Lung (tissue), 12 donors: ENCODE measurements around the gene TAS2R31. TPM values are rescaled to one million over a fixed set of nuclear protein-coding genes. Genes with fewer than 3 reads are reported as not detected.

ENCODE experiments used
- ATAC-seq: fragments of 200-7000 bp; cut with Tn5 transposase; one replicate; pipeline ENCODE4 v1.9.1; 2020; ENCODE audit warnings: moderate number of reproducible peaks; ENCODE audit not compliant: insufficient read depth, low FRiP score
- DNase-seq, 3 donors: peaks; one replicate each; pipeline ENCODE4 v3.0.0-alpha.2; 2013 to 2017
- H3K27ac ChIP-seq, 2 donors: one replicate each; pipeline ENCODE4 v1.5.1; 2013; ENCODE audit warnings: mild to moderate bottlenecking in 2 of 2, moderate library complexity in 2 of 2, control low read depth in 1 of 2, inconsistent platforms in 1 of 2, low read depth in 1 of 2, low read length in 1 of 2
- H3K27me3 ChIP-seq, 3 donors: one replicate each; pipeline ENCODE4 v1.5.1; 2013; ENCODE audit warnings: low read length in 2 of 3; ENCODE audit not compliant: control insufficient read depth in 3 of 3, insufficient read depth in 3 of 3
- H3K36me3 ChIP-seq, 4 donors: one replicate each; pipeline ENCODE4 v1.5.1; 2013; ENCODE audit warnings: low read length in 4 of 4, mild to moderate bottlenecking in 1 of 4, moderate library complexity in 1 of 4; ENCODE audit not compliant: control insufficient read depth in 4 of 4, insufficient read depth in 4 of 4
- H3K4me1 ChIP-seq, 5 donors: one replicate each; pipeline ENCODE4 v1.5.1; 2013; ENCODE audit warnings: low read length in 5 of 5, mild to moderate bottlenecking in 2 of 5, moderate library complexity in 1 of 5; ENCODE audit not compliant: control insufficient read depth in 5 of 5, insufficient read depth in 5 of 5
- H3K4me3 ChIP-seq: one replicate; pipeline ENCODE4 v1.5.1; 2013; ENCODE audit warnings: mild to moderate bottlenecking, control low read depth, moderate library complexity
- H3K9ac ChIP-seq, 2 donors: one replicate each; pipeline ENCODE4 v1.5.1; 2013; ENCODE audit warnings: low read length in 2 of 2, control low read depth in 1 of 2; ENCODE audit not compliant: insufficient read depth in 1 of 2
- H3K9me3 ChIP-seq, 4 donors: one replicate each; pipeline ENCODE4 v1.5.1; 2013; ENCODE audit warnings: low read length in 3 of 4, mild to moderate bottlenecking in 1 of 4, moderate library complexity in 1 of 4; ENCODE audit not compliant: control insufficient read depth in 4 of 4, insufficient read depth in 3 of 4
- WGBS, 2 donors: extraction: QIAGEN DNeasy Blood & Tissue Kit; methylation state at CpG; one replicate each; pipeline ENCODE4 v1.1.7; 2013; 5-methylcytosine and 5-hydroxymethylcytosine counted together
- polyA plus RNA-seq, 2 donors: library from polyadenylated mRNA; stranded (reverse); fragments of 200-250 nt; gene quantifications; one replicate each; pipeline ENCODE4 v1.2.1, GENCODE V29; 2013
- total RNA-seq, 2 donors: library from RNA; depleted of rRNA in 1 of 2; stranded (reverse); fragments of >200 nt in 1 of 2; gene quantifications; one replicate each; pipeline ENCODE4 v1.2.1, GENCODE V29; 2014 to 2021
- TF ChIP-seq, protein P1 (sequence below): IDR thresholded peaks from 2 replicates; pipeline ENCODE4 v1.5.1; 2012; ENCODE audit warnings: mild to moderate bottlenecking; ENCODE audit errors: control extremely low read depth, extremely low read depth
- donor health status: control.
- donor health status: control.
- donor health status: Bipolar disorder and iron deficiency.
- donor health status: healthy.
- donor health status: DM: yes; HTN: yes; CAD: no.

The TAS2R31 gene
- total and polyA plus RNA-seq, 4 donors = 0.14 to 20.1 (median 1.7) TPM

GRCh38 chr12:11023387-11023786, 7.8 kb downstream of the TAS2R31 start:
- Histone ChIP-seq H3K9me3 (no peaks in the 10 kb centered on the region), H3K4me3 (no peak overlapping the region), H3K4me1 (peaks cover 0 to 3% (median 0%) of the 10 kb centered on the region in 5 donors), H3K9ac (no peak overlapping the region), H3K36me3 (peaks cover 0 to 11% (median 3%) of the 10 kb centered on the region in 4 donors), H3K27me3 (no peaks in the 10 kb centered on the region), H3K27ac (no peak overlapping the region)
- DNase-seq (no peak), ATAC-seq (no peak)
- WGBS, 2 donors = 83 to 91% methylated on average over 2 of the region's 2 CpGs
- TF ChIP-seq, protein P1, sequence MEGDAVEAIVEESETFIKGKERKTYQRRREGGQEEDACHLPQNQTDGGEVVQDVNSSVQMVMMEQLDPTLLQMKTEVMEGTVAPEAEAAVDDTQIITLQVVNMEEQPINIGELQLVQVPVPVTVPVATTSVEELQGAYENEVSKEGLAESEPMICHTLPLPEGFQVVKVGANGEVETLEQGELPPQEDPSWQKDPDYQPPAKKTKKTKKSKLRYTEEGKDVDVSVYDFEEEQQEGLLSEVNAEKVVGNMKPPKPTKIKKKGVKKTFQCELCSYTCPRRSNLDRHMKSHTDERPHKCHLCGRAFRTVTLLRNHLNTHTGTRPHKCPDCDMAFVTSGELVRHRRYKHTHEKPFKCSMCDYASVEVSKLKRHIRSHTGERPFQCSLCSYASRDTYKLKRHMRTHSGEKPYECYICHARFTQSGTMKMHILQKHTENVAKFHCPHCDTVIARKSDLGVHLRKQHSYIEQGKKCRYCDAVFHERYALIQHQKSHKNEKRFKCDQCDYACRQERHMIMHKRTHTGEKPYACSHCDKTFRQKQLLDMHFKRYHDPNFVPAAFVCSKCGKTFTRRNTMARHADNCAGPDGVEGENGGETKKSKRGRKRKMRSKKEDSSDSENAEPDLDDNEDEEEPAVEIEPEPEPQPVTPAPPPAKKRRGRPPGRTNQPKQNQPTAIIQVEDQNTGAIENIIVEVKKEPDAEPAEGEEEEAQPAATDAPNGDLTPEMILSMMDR = no peak

GRCh38 chr12:11022520-11022919, 8.7 kb downstream of the TAS2R31 start, which contains the start of gene TAS2R19:
TAS2R19 (minus strand) TSS chr12:11022620; CDS start chr12:11022571, 49 bp downstream.
- H3K4me3 ChIP-seq = no peak within 1 kb of the TSS
- no peaks in the 10 kb centered on the region for H3K27me3 ChIP-seq
- H3K9ac ChIP-seq = no peak within 1 kb of the TSS
- ATAC-seq = no peak
- peaks cover 0 to 5% (median 1%) of the 10 kb centered on the region in 4 donors for H3K36me3 ChIP-seq
- 85 to 95% methylated on average over 1 of the region's 1 CpG for WGBS, 2 donors
- H3K9me3 ChIP-seq = no peaks in the 10 kb centered on the region
- H3K4me1 ChIP-seq = peaks cover 0 to 3% (median 0%) of the 10 kb centered on the region in 5 donors
- TF ChIP-seq, protein P1 = no peak
- no peak for DNase-seq
- H3K27ac ChIP-seq = no peak within 1 kb of the TSS

GRCh38 chr12:11016937-11017336, 14.3 kb downstream of the TAS2R31 start:
- WGBS, 2 donors = 89 to 97% methylated on average over 1 of the region's 1 CpG
- TF ChIP-seq, protein P1 = no peak
- Histone ChIP-seq H3K4me1 (peaks cover 0 to 4% (median 0%) of the 10 kb centered on the region in 5 donors), H3K36me3 (peaks cover 0 to 2% (median 0%) of the 10 kb centered on the region in 4 donors), H3K4me3 (no peak overlapping the region), H3K9ac (no peak overlapping the region), H3K27me3 (no peaks in the 10 kb centered on the region), H3K9me3 (no peaks in the 10 kb centered on the region), H3K27ac (no peak overlapping the region)
- no peak for ATAC-seq
- DNase-seq = no peak
